GM12801 (cell line): ENCODE measurements around the gene CDX1.

Experiments
- CTCF ChIP-seq: IDR thresholded peaks from one replicate; pipeline ENCODE4 v1.5.1; 2011; ENCODE audit warnings: control low read depth; ENCODE audit not compliant: insufficient read length; ENCODE audit errors: extremely low read depth

Gene CDX1

DNA sequence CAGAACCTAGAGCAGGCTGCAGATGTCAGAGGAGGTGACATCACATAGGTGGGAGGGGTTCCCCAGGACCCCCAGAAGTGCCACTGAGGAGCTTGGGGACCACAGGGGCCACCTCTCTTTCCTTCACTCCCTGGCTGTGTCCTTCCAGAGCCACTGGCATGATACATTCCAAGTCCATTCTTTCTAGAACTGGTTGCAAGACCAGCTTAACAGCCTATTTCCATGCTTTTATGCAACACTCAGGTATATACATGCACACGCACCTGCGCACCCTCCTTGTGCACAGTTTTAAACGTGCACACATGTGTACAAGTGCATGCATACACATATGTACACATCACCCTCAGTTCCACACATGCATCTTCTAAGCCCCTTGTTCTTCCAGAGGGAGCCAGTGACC is 63.0 kb downstream of the CDX1 start:
- TF ChIP-seq CTCF, result no peak

DNA sequence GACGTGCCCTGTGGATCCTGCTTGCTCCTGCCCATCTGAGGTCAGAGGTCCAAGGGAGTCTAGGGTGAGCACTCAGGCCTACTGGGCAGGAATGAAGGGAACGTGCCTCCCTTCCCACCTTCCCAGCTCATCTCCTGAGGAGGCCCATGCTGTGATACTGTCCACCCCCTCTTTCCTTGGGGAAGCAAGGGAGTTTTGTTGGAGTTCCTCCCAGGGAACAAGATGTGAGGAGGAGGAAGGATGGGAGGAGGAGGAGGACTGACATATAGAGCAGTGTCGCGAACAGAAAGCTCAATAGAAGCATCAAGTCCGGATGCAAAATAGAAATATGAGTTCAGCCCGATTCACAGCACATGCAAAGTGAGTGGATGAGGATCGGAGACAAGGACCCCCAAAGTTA is 64.3 kb downstream of the CDX1 start:
- no peak for TF ChIP-seq CTCF
